ENCODE measurements around the gene PIK3CG. TPM values are rescaled to one million over a fixed set of nuclear protein-coding genes. Genes with fewer than 3 reads are reported as not detected.
"Not testable (repeated sequence)": the region's sequence is repeated elsewhere in the genome, so short reads cannot be mapped to it uniquely, and the experiment has no call there.

Gene PIK3CG
- total and polyA plus RNA-seq, 2 donors (not counting 1 experiment from before 2014, with no cell fraction given) = 13.3 to 44.8 TPM

DNA sequence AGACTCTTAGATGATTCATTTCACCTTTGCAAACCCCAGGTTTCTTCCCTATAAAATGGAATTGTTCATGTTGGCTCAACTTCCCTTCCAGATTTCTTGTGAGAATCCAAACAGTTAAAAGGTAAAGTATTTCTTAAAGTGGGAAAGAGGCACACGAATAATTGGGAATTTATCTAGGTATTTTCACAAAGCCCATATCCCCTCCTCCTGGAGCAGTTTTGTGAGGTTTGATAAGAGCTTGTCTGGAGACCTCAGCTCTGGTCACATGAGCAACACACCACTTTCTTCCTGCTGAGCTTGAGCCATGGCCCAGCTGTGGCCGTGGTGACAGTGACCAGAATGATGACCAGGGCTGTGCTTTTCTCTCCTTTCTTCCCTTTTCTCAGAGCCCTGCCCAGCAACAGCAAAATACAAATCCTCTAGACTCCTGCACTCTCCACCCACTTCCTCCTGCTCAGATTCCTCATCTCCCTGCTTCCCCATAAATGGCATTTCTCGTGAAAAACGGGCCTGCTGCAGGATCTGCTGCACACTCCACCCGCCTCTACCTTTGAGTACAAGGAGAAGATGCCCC, 87.7 kb downstream of the PIK3CG start:
- Histone ChIP-seq H4K20me1 (ENCODE audit: control insufficient read depth, insufficient read depth, low read length, poor library complexity, severe bottlenecking) (no peaks in the 10 kb centered on the region), H3K79me2 (ENCODE audit: control insufficient read depth, insufficient read depth, low read length) (no peaks in the 10 kb centered on the region), H3K9ac (ENCODE audit: low read length) (no peak overlapping the region), H2AFZ (ENCODE audit: insufficient read depth, low read depth, low read length, poor library complexity, severe bottlenecking) (no peak overlapping the region), H3K36me3 (replicated peaks in 1 of 2; ENCODE audit: control extremely low read depth in 1 of 2, control insufficient read depth in 1 of 2, extremely low read depth in 1 of 2, insufficient read depth in 2 of 2, low read length in 1 of 2) (no peaks in the 10 kb centered on the region), H3K27ac (ENCODE audit: low read length in 2 of 2) (no peak overlapping the region), H3K27me3 (replicated peaks in 1 of 4; ENCODE audit: control extremely low read depth in 1 of 4, control insufficient read depth in 3 of 4, insufficient read depth in 4 of 4, low read length in 3 of 4) (peaks cover 0 to 3% (median 0%) of the 10 kb centered on the region in 4 experiments), H3K4me3 (ENCODE audit: control extremely low read depth in 1 of 5, extremely low read depth in 1 of 5, insufficient read depth in 1 of 5, low read depth in 2 of 5, low read length in 4 of 5) (no peak overlapping the region), H3K4me1 (ENCODE audit: control insufficient read depth in 2 of 2, insufficient read depth in 2 of 2, low read length in 2 of 2) (no peaks in the 10 kb centered on the region), H3K4me2 (replicated peaks; ENCODE audit: low read depth, low read length, poor library complexity, severe bottlenecking) (no peak overlapping the region), H3K9me3 (ENCODE audit: control extremely low read depth in 1 of 3, control insufficient read depth in 2 of 3, insufficient read depth in 1 of 3, low read length in 2 of 3) (no peaks in the 10 kb centered on the region)
- Mint-ChIP-seq H3K27me3 (peaks cover 5% of the 10 kb centered on the region), H3K4me1 (no peaks in the 10 kb centered on the region), H3K9me3 (ENCODE audit: insufficient read depth) (no peaks in the 10 kb centered on the region), H3K27ac (no peak overlapping the region), H3K4me3 (no peak overlapping the region)
- ATAC-seq (ENCODE audit: low read depth) = no peak
- intact Hi-C loops (cut with micrococcal nuclease) = no loop called here
- CTCF ChIA-PET = no interaction called here
- 50% methylated on average over 2 of the region's 5 CpGs for WGBS (ENCODE audit: insufficient coverage)
- POLR2A ChIA-PET = no interaction called here
- no peak for DNase-seq
- TF ChIP-seq EZH2 (IDR thresholded peaks at IDR 0.05; ENCODE audit: borderline replicate concordance, insufficient read depth, low read depth, low read length, poor library complexity, severe bottlenecking) = no peak

DNA sequence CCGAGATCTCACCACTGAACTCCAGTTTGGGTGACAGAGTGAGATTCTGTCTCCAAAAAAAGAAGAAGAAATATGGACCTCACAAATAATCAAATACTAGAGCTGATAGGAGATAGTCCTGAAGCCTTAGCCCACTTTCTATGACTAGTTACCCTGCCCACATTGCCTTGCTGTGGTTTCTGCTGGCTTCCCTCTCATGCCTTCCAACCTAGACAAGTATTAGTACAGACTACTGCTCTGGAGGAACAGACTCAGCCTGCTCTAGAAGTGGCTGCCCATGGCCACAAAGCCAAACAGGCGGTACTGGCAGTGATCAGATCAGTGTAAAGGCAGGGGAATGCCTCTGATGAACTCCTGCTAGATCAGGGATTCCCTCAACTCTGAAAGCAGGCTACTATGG, 89.8 kb downstream of the PIK3CG start:
- TF ChIP-seq, protein P1, sequence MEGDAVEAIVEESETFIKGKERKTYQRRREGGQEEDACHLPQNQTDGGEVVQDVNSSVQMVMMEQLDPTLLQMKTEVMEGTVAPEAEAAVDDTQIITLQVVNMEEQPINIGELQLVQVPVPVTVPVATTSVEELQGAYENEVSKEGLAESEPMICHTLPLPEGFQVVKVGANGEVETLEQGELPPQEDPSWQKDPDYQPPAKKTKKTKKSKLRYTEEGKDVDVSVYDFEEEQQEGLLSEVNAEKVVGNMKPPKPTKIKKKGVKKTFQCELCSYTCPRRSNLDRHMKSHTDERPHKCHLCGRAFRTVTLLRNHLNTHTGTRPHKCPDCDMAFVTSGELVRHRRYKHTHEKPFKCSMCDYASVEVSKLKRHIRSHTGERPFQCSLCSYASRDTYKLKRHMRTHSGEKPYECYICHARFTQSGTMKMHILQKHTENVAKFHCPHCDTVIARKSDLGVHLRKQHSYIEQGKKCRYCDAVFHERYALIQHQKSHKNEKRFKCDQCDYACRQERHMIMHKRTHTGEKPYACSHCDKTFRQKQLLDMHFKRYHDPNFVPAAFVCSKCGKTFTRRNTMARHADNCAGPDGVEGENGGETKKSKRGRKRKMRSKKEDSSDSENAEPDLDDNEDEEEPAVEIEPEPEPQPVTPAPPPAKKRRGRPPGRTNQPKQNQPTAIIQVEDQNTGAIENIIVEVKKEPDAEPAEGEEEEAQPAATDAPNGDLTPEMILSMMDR (IDR thresholded peaks at IDR 0.05) = no peak
- no peak for TF ChIP-seq EZH2 (IDR thresholded peaks at IDR 0.05; ENCODE audit: borderline replicate concordance, insufficient read depth, low read depth, low read length, poor library complexity, severe bottlenecking)
- DNase-seq (no peak), ATAC-seq (ENCODE audit: low read depth) (no peak)
- Histone ChIP-seq H3K4me2 (replicated peaks; ENCODE audit: low read depth, low read length, poor library complexity, severe bottlenecking) (no peak overlapping the region), H3K27ac (ENCODE audit: low read length in 2 of 2) (no peak overlapping the region), H3K9ac (ENCODE audit: low read length) (no peak overlapping the region), H3K4me3 (ENCODE audit: control extremely low read depth in 1 of 5, extremely low read depth in 1 of 5, insufficient read depth in 1 of 5, low read depth in 2 of 5, low read length in 4 of 5) (no peak overlapping the region), H2AFZ (ENCODE audit: insufficient read depth, low read depth, low read length, poor library complexity, severe bottlenecking) (no peak overlapping the region), H3K9me3 (ENCODE audit: control extremely low read depth in 1 of 3, control insufficient read depth in 2 of 3, insufficient read depth in 1 of 3, low read length in 2 of 3) (no peaks in the 10 kb centered on the region), H3K27me3 (replicated peaks in 1 of 4; ENCODE audit: control extremely low read depth in 1 of 4, control insufficient read depth in 3 of 4, insufficient read depth in 4 of 4, low read length in 3 of 4) (peaks cover 0 to 3% (median 0%) of the 10 kb centered on the region in 4 experiments), H3K4me1 (ENCODE audit: control insufficient read depth in 2 of 2, insufficient read depth in 2 of 2, low read length in 2 of 2) (no peaks in the 10 kb centered on the region), H4K20me1 (ENCODE audit: control insufficient read depth, insufficient read depth, low read length, poor library complexity, severe bottlenecking) (no peaks in the 10 kb centered on the region), H3K79me2 (ENCODE audit: control insufficient read depth, insufficient read depth, low read length) (no peaks in the 10 kb centered on the region), H3K36me3 (replicated peaks in 1 of 2; ENCODE audit: control extremely low read depth in 1 of 2, control insufficient read depth in 1 of 2, extremely low read depth in 1 of 2, insufficient read depth in 2 of 2, low read length in 1 of 2) (no peaks in the 10 kb centered on the region)
- intact Hi-C loops (cut with micrococcal nuclease) = no loop called here
- Mint-ChIP-seq H3K9me3 (ENCODE audit: insufficient read depth) (no peaks in the 10 kb centered on the region), H3K27me3 (peaks cover 5% of the 10 kb centered on the region), H3K27ac (no peak overlapping the region), H3K4me3 (no peak overlapping the region), H3K4me1 (no peaks in the 10 kb centered on the region)
- ChIA-PET CTCF (no interaction called here), POLR2A (no interaction called here)
- 100% methylated on average over 1 of the region's 2 CpGs for WGBS (ENCODE audit: insufficient coverage)

DNA sequence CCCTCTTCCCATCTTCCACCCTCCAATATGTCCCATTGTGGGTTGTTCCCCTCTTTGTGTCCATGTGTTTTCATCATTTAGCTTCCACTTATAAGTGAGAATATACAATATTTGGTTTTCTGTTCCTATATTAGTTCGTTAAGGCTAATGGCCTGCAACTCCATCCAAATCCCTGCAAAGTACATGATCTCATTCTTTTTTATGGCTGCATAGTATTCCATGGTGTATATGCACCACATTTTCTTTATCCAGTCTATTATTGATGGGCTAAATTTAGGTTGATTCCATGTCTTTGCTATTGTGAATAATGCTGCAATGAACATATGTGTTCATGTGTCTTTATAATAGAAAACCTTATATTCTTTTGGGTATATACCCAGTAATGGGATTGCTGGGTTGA, 90.8 kb downstream of the PIK3CG start:
- DNase-seq; H3K27ac Mint-ChIP-seq; H3K4me3 Mint-ChIP-seq; H3K4me3 ChIP-seq (ENCODE audit: control extremely low read depth in 1 of 5, extremely low read depth in 1 of 5, insufficient read depth in 1 of 5, low read depth in 2 of 5, low read length in 4 of 5); H2AFZ ChIP-seq (ENCODE audit: insufficient read depth, low read depth, low read length, poor library complexity, severe bottlenecking); H3K36me3 ChIP-seq (replicated peaks in 1 of 2; ENCODE audit: control extremely low read depth in 1 of 2, control insufficient read depth in 1 of 2, extremely low read depth in 1 of 2, insufficient read depth in 2 of 2, low read length in 1 of 2); CTCF ChIA-PET; ATAC-seq (ENCODE audit: low read depth); H3K9me3 ChIP-seq (ENCODE audit: control extremely low read depth in 1 of 3, control insufficient read depth in 2 of 3, insufficient read depth in 1 of 3, low read length in 2 of 3); POLR2A ChIA-PET; H3K9me3 Mint-ChIP-seq (ENCODE audit: insufficient read depth); H3K9ac ChIP-seq (ENCODE audit: low read length); H3K4me1 Mint-ChIP-seq; H3K27ac ChIP-seq (ENCODE audit: low read length in 2 of 2); H3K27me3 Mint-ChIP-seq; H4K20me1 ChIP-seq (ENCODE audit: control insufficient read depth, insufficient read depth, low read length, poor library complexity, severe bottlenecking); H3K4me2 ChIP-seq (replicated peaks; ENCODE audit: low read depth, low read length, poor library complexity, severe bottlenecking); H3K27me3 ChIP-seq (replicated peaks in 1 of 4; ENCODE audit: control extremely low read depth in 1 of 4, control insufficient read depth in 3 of 4, insufficient read depth in 4 of 4, low read length in 3 of 4); H3K4me1 ChIP-seq (ENCODE audit: control insufficient read depth in 2 of 2, insufficient read depth in 2 of 2, low read length in 2 of 2); intact Hi-C loops (cut with micrococcal nuclease); H3K79me2 ChIP-seq (ENCODE audit: control insufficient read depth, insufficient read depth, low read length): not testable (repeated sequence)
- WGBS (ENCODE audit: insufficient coverage) = no CpG with 5 or more reads among the region's 1 CpG

Data from B cell (primary cell).